Measurements from ENCODE around the gene SETD4.

SETD4 gene

GRCh38 chr21:36041910-36042309 is 18.4 kb downstream of the SETD4 start:
- no peak for DNase-seq

- DNase-seq, result no peak
Observed at GRCh38 chr21:36040389-36040788, 19.9 kb downstream of the SETD4 start.

GRCh38 chr21:36039861-36040260 is 20.5 kb downstream of the SETD4 start:
- no peak for DNase-seq

GRCh38 chr21:36038701-36039497 is 21.4 kb downstream of the SETD4 start:
- no peak for DNase-seq

- DNase-seq, result peak; percentile 74
Observed at GRCh38 chr21:36035381-36035791, 24.9 kb downstream of the SETD4 start.

DNA sequence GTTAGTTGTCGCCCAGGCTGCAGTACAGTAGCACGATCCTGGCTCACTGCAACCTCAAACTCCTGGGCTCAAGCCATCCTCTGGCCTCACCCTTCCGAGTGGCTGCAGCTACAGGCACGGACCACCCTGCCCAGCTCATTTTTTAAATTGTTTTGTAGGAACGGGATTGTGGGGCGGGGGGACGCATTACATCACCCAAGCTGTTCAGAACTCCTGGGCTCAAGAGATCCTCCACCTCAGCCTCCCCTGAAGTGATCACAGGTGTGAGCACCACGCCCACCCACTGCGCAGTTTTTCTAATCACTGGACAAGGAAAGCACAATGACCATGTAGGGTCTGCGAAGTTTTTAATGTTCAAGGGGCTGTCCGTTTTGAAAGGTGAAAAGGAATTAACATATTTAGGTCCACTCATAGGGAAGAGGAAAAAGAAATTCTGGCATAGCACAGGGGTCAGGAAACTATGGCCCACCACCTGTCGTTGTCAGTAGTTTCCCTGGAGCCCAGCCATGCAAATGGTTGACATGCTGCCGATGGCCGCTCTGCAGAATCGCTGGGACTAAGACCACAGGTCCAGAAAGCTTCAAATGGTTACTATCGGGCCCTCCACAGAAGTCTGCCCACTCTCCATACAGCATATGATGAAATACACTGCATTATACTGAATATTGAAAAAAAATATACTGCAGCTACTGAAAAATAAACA is 26.0 kb downstream of the SETD4 start:
- DNase-seq, result no peak

GRCh38 chr21:36032647-36033406 is 27.5 kb downstream of the SETD4 start:
- DNase-seq, result no peak

- no peak for DNase-seq
Observed at GRCh38 chr21:36030581-36031189, 29.6 kb downstream of the SETD4 start.

DNA sequence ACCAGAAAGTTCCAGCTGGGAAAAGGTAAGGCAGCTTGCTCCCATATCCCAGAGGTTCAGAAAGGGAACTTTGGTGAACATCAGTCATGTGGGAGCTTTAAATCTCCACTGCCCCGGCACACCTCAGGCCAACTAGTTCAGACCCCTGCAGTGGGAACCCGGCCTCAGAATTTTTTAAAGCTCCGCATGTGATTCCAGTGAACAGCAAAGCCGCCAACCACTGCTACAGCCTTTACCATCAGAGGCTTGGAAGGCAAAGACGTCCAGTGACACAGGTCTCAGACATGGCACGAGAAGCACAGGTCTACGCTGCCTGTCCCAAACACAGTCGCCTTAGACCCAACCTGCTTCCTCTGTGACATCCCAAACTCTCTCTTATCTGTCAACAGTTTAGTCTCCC is 31.0 kb downstream of the SETD4 start:
- DNase-seq, result no peak

DNA sequence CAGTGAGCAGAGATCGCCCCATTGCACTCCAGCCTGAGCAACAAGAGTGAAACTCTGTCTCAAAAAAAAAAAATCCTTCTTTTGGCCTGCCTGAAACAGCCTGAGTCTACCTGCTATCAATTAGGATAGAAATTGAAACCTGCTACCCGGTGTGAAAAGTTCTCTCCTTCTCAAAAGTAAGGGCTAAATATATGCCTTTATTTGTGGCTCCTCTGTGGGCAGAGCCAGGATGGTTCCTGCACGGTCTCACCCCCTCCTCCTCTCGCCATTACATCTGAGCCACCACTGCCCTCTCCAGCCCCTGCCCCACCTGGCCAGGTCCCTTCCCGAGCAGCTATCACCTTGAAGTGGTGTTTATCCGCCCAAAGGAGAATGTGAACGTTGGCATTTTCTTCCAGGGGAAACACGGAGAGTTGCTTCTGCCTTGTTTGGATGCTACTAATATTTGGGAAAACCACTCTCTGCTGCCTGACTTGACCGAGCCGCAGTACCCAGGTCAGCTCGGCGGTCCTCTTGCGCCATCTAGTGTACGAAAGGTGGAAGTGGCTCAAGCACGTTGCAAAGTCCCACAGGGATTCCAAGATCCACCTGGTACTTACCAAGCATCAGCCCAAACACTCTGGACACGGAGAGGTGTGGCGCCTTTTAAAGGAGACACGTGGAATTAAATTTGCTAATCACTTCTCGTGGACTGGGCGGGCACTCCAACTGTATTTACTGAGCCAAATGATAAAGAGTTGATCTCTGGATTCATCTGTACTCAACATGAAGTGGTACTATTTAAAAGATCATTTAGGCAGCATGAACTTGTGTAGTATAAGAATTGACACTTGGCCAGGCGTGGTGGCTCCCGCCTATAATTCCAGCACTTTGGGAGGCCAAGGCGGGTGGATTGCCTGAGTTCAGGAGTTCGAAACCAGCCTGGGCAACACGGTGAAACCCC is 31.9 kb downstream of the SETD4 start:
- peak; percentile 74 for DNase-seq

- no peak for DNase-seq
Observed at GRCh38 chr21:36027347-36027746, 33.0 kb downstream of the SETD4 start.

DNA sequence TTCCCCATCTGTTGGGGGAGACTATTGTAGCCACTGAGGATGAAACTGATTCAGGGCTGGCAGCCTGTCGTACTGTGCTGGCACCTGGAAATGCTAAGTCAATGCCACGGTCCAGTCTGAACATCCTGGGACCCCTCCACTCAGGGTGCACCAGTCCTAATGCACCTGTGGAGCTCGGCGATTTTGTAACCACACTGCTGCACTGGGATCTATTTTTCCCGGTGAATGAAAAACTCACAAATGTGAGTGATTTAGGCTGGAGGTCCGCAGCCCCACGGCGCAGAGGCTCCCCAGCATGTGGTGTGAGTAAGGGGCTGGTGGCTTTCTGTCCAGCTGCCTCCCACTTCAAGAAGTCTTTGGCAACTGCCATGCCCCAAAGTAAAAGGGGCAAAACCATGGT is 35.5 kb downstream of the SETD4 start:
- no peak for DNase-seq

- no peak for DNase-seq
Observed at GRCh38 chr21:36023092-36023480, 37.2 kb downstream of the SETD4 start.

DNA sequence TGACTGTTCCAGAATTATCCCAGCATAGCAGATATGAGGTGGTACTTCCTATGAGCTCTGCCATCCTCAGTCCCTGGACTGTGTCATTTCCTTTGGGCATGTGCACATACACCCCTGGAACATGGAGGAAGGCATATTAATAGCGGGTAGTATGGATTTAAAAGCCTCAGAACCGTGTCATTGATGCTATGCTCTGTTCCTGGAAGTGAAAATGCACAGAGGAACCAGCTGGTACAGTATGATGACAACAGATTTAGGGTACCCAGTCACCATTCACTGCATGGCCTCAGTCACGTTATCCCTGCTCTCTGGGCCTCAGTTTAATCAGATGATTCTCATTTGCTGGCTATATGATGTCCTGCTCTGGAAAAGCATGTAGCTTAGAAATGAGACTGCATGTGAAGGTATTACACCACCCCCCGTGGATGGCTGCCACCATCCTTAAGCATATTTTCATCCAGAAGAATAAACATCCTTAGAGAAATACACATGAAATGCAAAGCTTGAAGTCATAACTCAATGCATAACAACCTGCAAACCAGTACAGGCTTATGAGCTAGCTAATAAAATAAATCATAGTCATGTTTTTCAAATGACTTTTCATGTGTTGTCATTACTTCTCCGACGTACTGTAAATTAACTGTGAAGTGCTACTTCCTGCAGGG is 37.8 kb downstream of the SETD4 start:
- DNase-seq, result no peak

GRCh38 chr21:36021251-36021837 is 39.0 kb downstream of the SETD4 start:
- DNase-seq, result no peak

GRCh38 chr21:36015045-36015444 is 45.3 kb downstream of the SETD4 start:
- no peak for DNase-seq

DNA sequence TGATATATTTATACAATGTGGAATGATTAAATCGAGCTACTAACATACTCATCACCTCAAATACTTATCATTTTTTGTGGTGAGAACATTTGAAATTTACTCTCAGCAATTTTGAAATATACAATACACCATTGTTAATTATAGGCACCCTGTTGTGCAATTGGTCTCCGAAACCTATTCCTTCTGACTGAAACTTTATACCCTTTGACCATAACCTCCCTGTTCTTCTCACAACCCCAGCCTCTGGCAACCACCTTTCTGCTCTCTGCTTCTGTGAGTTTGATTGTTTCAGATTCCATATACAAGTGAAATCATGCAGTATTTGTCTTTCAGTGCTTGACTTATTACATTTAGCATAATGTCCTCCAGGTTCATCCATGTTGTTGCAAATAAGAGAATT is 49.5 kb downstream of the SETD4 start:
- no peak for DNase-seq

DNA sequence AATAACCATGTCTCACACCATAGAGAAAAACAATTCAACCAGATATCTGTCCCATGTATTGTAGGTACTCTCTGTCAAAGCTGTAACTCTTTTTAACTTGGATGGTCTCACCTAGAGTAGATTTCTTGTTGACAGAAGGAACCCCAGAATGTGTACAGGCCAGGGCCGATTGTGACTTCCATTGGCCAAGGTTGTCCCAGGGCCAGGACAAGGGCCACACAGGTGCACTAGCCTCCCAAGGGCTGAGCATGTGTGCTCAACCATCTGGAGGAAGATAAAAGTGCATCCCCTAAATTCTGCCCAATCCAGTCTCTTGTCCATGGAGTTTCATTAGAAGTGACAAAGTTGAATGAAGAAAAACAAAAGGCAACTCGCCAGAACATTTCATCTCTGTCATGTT is 51.8 kb downstream of the SETD4 start:
- no peak for DNase-seq

DNA sequence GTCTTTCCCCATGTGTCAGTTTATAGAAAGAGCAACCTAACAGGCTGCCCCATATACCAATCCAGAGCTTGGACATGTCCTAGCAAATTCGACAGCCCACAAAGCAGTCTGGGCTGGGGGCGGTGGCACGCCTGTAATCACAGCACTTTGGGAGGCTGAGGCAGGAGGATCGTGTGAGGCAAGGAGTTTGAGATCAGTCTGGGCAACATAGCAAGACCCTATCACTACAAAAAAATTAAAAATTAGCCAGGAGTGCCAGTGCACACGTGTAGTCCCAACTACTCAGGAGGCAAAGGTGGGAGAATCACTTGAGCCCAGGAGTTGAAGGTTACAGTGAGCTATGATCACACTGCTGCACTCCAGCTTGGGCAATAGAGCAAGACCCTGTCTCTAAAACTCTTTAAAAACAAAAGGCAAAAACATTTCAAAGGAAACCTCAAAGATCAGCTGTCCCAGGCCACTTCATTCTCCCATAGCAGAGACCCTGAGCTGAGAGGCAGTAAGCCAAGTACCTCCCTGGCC is 54.4 kb downstream of the SETD4 start:
- no peak for DNase-seq

GRCh38 chr21:36005018-36005417 is 55.3 kb downstream of the SETD4 start:
- no peak for DNase-seq

DNA sequence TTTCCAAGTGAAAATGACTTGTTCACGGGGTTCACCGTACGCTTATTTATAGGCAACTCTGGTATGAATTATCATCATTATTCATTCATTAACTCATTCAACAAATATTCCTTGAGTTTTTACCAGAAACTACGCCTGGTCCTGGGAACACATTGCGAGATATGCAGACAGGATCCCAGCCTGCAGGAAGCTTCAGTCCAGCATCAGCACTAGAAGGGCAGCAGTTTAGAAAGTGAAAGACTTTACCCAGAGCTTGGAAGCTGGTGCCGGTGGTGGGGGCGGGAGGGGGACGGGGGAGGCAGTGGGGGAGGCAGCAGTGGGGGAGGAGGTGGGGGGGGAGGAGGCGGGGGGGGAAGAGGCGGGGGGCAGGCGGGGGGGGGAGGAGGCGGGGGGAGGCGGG is 55.9 kb downstream of the SETD4 start:
- DNase-seq, result no peak
